HEK293 (cell line): ENCODE measurements around the gene EGFL8.

ENCODE experiments used
- CTCF ChIA-PET: fragments of 350-600 bp; formaldehyde crosslinking; extraction: SDS; loops from one replicate; lab custom pipeline; 2021; ENCODE audit warnings: antibody characterized with exemption; lab: Yijun Ruan, JAX
- POLR2A ChIA-PET: fragments of 300-600 bp; formaldehyde crosslinking; extraction: SDS; loops from one replicate; lab custom pipeline; 2020; ENCODE audit warnings: antibody characterized with exemption, inconsistent platforms; lab: Yijun Ruan, JAX
- H3K27ac ChIP-seq: fragments of 200-500 bp; sonication (Bioruptor generic); 2 replicates; pipeline ENCODE4 v1.5.1; 2014; ENCODE audit warnings: low read depth, low read length, control low read depth, inconsistent platforms; ENCODE audit errors: extremely low read depth
- H3K36me3 ChIP-seq, 2 experiments: fragments of 200-500 bp in 1 of 2; sonication (Bioruptor generic) in 1 of 2; 1 replicate in 1 of 2; 2 replicates in 1 of 2; pipeline ENCODE4 v1.5.1; 2014 to 2017; ENCODE audit warnings: inconsistent platforms in 2 of 2, low read length in 2 of 2; ENCODE audit not compliant: control insufficient read depth in 2 of 2, insufficient read depth in 1 of 2
- H3K4me1 ChIP-seq: fragments of 200-500 bp; sonication (Bioruptor generic); 2 replicates; pipeline ENCODE4 v1.5.1; 2014; ENCODE audit warnings: mild to moderate bottlenecking, low read length, inconsistent platforms; ENCODE audit not compliant: control insufficient read depth, insufficient read depth
- H3K4me3 ChIP-seq: 2 replicates; pipeline ENCODE4 v1.5.1; 2011; ENCODE audit warnings: low read depth, mild to moderate bottlenecking, control low read depth, low read length, moderate library complexity
- H3K9me3 ChIP-seq: fragments of 200-500 bp; sonication (Bioruptor generic); 2 replicates; pipeline ENCODE4 v1.5.1; 2014; ENCODE audit warnings: low read depth, low read length, inconsistent platforms; ENCODE audit not compliant: control insufficient read depth, insufficient read depth
- BCL11A ChIP-seq: fragments of 450-650 bp; formaldehyde crosslinking; IDR thresholded peaks from 2 replicates; pipeline ENCODE4 v1.5.1; 2016; ENCODE audit warnings: low read depth, missing biosample characterization, missing genetic modification characterization
- INSM2 ChIP-seq: fragments of 450-650 bp; formaldehyde crosslinking; IDR thresholded peaks from 2 replicates; pipeline ENCODE4 v1.5.1; 2016; ENCODE audit warnings: missing biosample characterization, missing genetic modification characterization
- OSR2 ChIP-seq: fragments of 450-650 bp; formaldehyde crosslinking; IDR thresholded peaks from 2 replicates; pipeline ENCODE4 v1.5.1; 2016; ENCODE audit warnings: missing biosample characterization, missing genetic modification characterization
- SCRT1 ChIP-seq: fragments of 450-650 bp; formaldehyde crosslinking; IDR thresholded peaks from 2 replicates; pipeline ENCODE4 v1.5.1; 2016; ENCODE audit warnings: missing biosample characterization, missing genetic modification characterization, borderline replicate concordance
- SCRT2 ChIP-seq: fragments of 450-650 bp; formaldehyde crosslinking; IDR thresholded peaks from 2 replicates; pipeline ENCODE4 v1.5.1; 2016; ENCODE audit warnings: missing biosample characterization, missing genetic modification characterization
- TSHZ1 ChIP-seq: fragments of 450-650 bp; formaldehyde crosslinking; IDR thresholded peaks from 2 replicates; pipeline ENCODE4 v1.5.1; 2016; ENCODE audit warnings: missing biosample characterization, missing genetic modification characterization, borderline replicate concordance
- ZNF280D ChIP-seq: fragments of 450-650 bp; formaldehyde crosslinking; IDR thresholded peaks from 2 replicates; pipeline ENCODE4 v1.5.1; 2016; ENCODE audit warnings: missing biosample characterization, missing genetic modification characterization
- ZNF341 ChIP-seq: fragments of 450-650 bp; formaldehyde crosslinking; IDR thresholded peaks from 2 replicates; pipeline ENCODE4; 2016; ENCODE audit warnings: low read depth, missing biosample characterization, missing genetic modification characterization
- ZNF398 ChIP-seq: fragments of 450-650 bp; formaldehyde crosslinking; IDR thresholded peaks from 2 replicates; pipeline ENCODE4 v1.5.1; 2017; ENCODE audit warnings: missing biosample characterization, missing genetic modification characterization
- ZNF416 ChIP-seq: fragments of 450-650 bp; formaldehyde crosslinking; IDR thresholded peaks from 2 replicates; pipeline ENCODE4 v1.5.1; 2016; ENCODE audit warnings: missing biosample characterization, missing genetic modification characterization
- ZNF654 ChIP-seq: fragments of 450-650 bp; formaldehyde crosslinking; IDR thresholded peaks from 2 replicates; pipeline ENCODE4 v1.5.1; 2016; ENCODE audit warnings: low read depth, missing biosample characterization, missing genetic modification characterization
- ZNF670 ChIP-seq: fragments of 450-650 bp; formaldehyde crosslinking; IDR thresholded peaks from 2 replicates; pipeline ENCODE4 v1.5.1; 2016; ENCODE audit warnings: missing biosample characterization, missing genetic modification characterization, low read depth
- ZNF776 ChIP-seq: fragments of 450-650 bp; formaldehyde crosslinking; IDR thresholded peaks from 2 replicates; pipeline ENCODE4 v1.5.0; 2017; ENCODE audit warnings: missing biosample characterization, missing genetic modification characterization, borderline replicate concordance
- TF ChIP-seq, protein P1 (sequence below): fragments of 450-650 bp; formaldehyde crosslinking; IDR thresholded peaks from 2 replicates; pipeline ENCODE4 v1.5.1; 2016; ENCODE audit warnings: missing biosample characterization, missing genetic modification characterization

Gene EGFL8

GRCh38 chr6:32115623-32116022, 48.8 kb upstream of the EGFL8 start:
- no peaks in the 10 kb centered on the region for H3K9me3 ChIP-seq
- H3K4me1 ChIP-seq, result no peaks in the 10 kb centered on the region
- ChIA-PET POLR2A (no interaction called here), CTCF (interaction anchor here (1.5 to 5.0 kb wide), 3 partner anchors 8 to 68 kb away, joined by 4 to 65 read pairs (median 45); partner anchors contain the start of genes ATF6B, FKBPL and TNXB)
- H3K27ac ChIP-seq, result no peak overlapping the region
- H3K36me3 ChIP-seq, result peaks cover 13 to 60% of the 10 kb centered on the region in 2 experiments; a peak in 2 of 3 replicates
- no peak overlapping the region for H3K4me3 ChIP-seq
- TF ChIP-seq SCRT1 (tag by site-specific recombination) (peak; percentile 51; the same call in 1 of the 2 replicates), ZNF398 (tag by site-specific recombination) (no peak), SCRT2 (tag by site-specific recombination) (peak; percentile 61; the same call in 1 of the 2 replicates), INSM2 (tag by site-specific recombination) (no peak)
- TF ChIP-seq, protein P1, sequence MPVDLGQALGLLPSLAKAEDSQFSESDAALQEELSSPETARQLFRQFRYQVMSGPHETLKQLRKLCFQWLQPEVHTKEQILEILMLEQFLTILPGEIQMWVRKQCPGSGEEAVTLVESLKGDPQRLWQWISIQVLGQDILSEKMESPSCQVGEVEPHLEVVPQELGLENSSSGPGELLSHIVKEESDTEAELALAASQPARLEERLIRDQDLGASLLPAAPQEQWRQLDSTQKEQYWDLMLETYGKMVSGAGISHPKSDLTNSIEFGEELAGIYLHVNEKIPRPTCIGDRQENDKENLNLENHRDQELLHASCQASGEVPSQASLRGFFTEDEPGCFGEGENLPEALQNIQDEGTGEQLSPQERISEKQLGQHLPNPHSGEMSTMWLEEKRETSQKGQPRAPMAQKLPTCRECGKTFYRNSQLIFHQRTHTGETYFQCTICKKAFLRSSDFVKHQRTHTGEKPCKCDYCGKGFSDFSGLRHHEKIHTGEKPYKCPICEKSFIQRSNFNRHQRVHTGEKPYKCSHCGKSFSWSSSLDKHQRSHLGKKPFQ (tag by site-specific recombination), result no peak

- Histone ChIP-seq H3K36me3 (peaks cover 14 to 64% of the 10 kb centered on the region in 2 experiments; a peak in 2 of 3 replicates), H3K27ac (no peak overlapping the region), H3K9me3 (no peaks in the 10 kb centered on the region), H3K4me1 (no peaks in the 10 kb centered on the region), H3K4me3 (no peak overlapping the region)
- CTCF ChIA-PET, result interaction anchor here (0.6 to 5.0 kb wide), 24 partner anchors 9 to 800 kb away, joined by 3 to 65 read pairs (median 5); partner anchors contain the start of genes ATF6B, EGFL8, FKBPL and TNXB
- TF ChIP-seq ZNF416 (tag by site-specific recombination) (no peak), ZNF670 (no peak), ZNF280D (tag by site-specific recombination) (no peak), ZNF654 (tag by site-specific recombination) (no peak), BCL11A (tag by site-specific recombination) (no peak), TSHZ1 (no peak), ZNF776 (tag by site-specific recombination) (no peak), OSR2 (tag by site-specific recombination) (no peak), ZNF341 (tag by site-specific recombination) (no peak)
- POLR2A ChIA-PET, result interaction anchor here (0.8 to 1.2 kb wide), 3 partner anchors 8 to 128 kb away, joined by 3 to 5 read pairs (median 3); partner anchors contain the start of gene FKBPL
These were observed 47.7 kb upstream of the EGFL8 start for GRCh38 chr6:32116674-32117073.
